ENCODE data around the gene ZFHX3. TPM values are rescaled to one million over a fixed set of nuclear protein-coding genes. Genes with fewer than 3 reads are reported as not detected.

Gene ZFHX3
- polyA plus RNA-seq, 4 donors: 0.45 to 12.8 (median 2.7) TPM

DNA sequence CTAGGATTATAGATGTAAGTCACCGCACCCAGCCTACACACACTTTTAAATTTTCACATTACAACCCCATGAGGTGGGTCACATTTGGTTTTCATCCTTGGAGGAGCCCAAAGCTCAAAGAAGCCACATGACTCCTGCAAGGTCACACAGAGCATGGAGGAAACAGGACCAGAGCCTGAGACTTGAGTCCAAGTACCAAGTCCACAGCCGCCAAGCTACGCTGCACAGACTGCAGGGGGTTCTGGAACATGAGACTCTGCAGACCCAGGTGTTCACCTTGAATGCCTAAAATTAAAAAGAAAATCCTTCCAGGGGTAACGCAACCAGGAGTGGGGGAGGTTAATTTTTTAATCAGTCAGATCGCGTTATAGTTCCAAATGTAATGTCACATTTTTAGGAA is 150.2 kb downstream of the ZFHX3 start:
- no peaks in the 10 kb centered on the region for H3K4me1 ChIP-seq (ENCODE audit: control insufficient read depth in 3 of 3, insufficient read depth in 2 of 3, low read depth in 1 of 3, low read length in 2 of 3)
- FAIRE-seq (no peak), DNase-seq (no peak)
- H3K27me3 ChIP-seq (ENCODE audit: control insufficient read depth in 3 of 3, insufficient read depth in 3 of 3, low read length in 3 of 3): no peaks in the 10 kb centered on the region
- 97 to 98% (median 97%) methylated on average over 6 of the region's 6 CpGs for WGBS, 3 donors
- no peak overlapping the region for H3K27ac ChIP-seq (ENCODE audit: low read depth in 1 of 3, low read length in 2 of 3)
- H3K9me3 ChIP-seq (ENCODE audit: control insufficient read depth in 2 of 2, insufficient read depth in 1 of 2, low read depth in 1 of 2, low read length in 1 of 2): no peaks in the 10 kb centered on the region
- H3K36me3 ChIP-seq (ENCODE audit: control insufficient read depth in 3 of 3, insufficient read depth in 2 of 3, low read depth in 1 of 3, low read length in 3 of 3): peaks cover 0 to 28% (median 0%) of the 10 kb centered on the region in 3 donors
- H3K4me3 ChIP-seq (ENCODE audit: low read depth in 1 of 3, low read length in 3 of 3): no peak overlapping the region

DNA sequence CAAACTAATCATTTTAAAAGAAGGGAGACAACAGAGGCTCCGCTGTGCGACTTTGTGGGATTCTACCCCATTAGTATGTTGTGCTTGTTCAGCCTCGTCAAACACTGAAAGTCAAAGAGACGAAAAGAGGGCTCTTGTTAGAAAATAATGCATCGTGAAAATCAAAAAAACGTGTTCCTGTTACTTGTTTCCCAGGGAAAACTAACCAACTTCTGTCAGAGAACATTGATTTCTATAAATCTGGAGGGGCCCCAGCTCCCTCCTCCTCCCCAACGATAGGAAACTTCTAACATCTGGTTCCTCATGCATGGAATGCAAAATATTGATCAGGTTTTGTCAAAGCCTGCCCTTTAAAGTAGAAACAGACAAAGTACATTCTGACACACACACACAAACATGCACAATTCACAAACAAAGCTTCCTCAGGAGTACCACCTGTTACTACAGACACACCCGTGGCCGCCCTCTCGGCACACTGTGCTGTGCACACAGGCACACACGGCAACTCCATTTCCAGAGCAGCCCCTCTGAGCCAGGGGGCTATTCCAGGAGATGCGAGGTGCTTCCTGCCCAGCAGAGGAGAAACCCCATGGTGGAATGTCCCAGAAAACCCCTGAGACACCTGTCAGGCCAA is 151.3 kb downstream of the ZFHX3 start:
- no peaks in the 10 kb centered on the region for H3K4me1 ChIP-seq (ENCODE audit: control insufficient read depth in 3 of 3, insufficient read depth in 2 of 3, low read depth in 1 of 3, low read length in 2 of 3)
- no peaks in the 10 kb centered on the region for H3K9me3 ChIP-seq (ENCODE audit: control insufficient read depth in 2 of 2, insufficient read depth in 1 of 2, low read depth in 1 of 2, low read length in 1 of 2)
- WGBS, 3 donors: 78 to 87% (median 85%) methylated on average over 12 of the region's 12 CpGs
- FAIRE-seq (no peak), DNase-seq (no peak)
- H3K36me3 ChIP-seq (ENCODE audit: control insufficient read depth in 3 of 3, insufficient read depth in 2 of 3, low read depth in 1 of 3, low read length in 3 of 3): peaks cover 0 to 25% (median 0%) of the 10 kb centered on the region in 3 donors
- H3K27ac ChIP-seq (ENCODE audit: low read depth in 1 of 3, low read length in 2 of 3): no peak overlapping the region
- H3K4me3 ChIP-seq (ENCODE audit: low read depth in 1 of 3, low read length in 3 of 3): no peak overlapping the region
- H3K27me3 ChIP-seq (ENCODE audit: control insufficient read depth in 3 of 3, insufficient read depth in 3 of 3, low read length in 3 of 3): no peaks in the 10 kb centered on the region

GRCh38 chr16:72895951-72896350 is 152.0 kb downstream of the ZFHX3 start:
- no peak for FAIRE-seq
- H3K9me3 ChIP-seq (ENCODE audit: control insufficient read depth in 2 of 2, insufficient read depth in 1 of 2, low read depth in 1 of 2, low read length in 1 of 2): no peaks in the 10 kb centered on the region

GRCh38 chr16:72894293-72895151 is 153.4 kb downstream of the ZFHX3 start:
- FAIRE-seq (no peak), DNase-seq (no peak)
- Histone ChIP-seq H3K9me3 (ENCODE audit: control insufficient read depth in 2 of 2, insufficient read depth in 1 of 2, low read depth in 1 of 2, low read length in 1 of 2) (no peaks in the 10 kb centered on the region), H3K36me3 (ENCODE audit: control insufficient read depth in 3 of 3, insufficient read depth in 2 of 3, low read depth in 1 of 3, low read length in 3 of 3) (peaks cover 0 to 17% (median 0%) of the 10 kb centered on the region in 3 donors), H3K4me1 (ENCODE audit: control insufficient read depth in 3 of 3, insufficient read depth in 2 of 3, low read depth in 1 of 3, low read length in 2 of 3) (no peaks in the 10 kb centered on the region), H3K27ac (ENCODE audit: low read depth in 1 of 3, low read length in 2 of 3) (no peak overlapping the region), H3K4me3 (ENCODE audit: low read depth in 1 of 3, low read length in 3 of 3) (no peak overlapping the region), H3K27me3 (ENCODE audit: control insufficient read depth in 3 of 3, insufficient read depth in 3 of 3, low read length in 3 of 3) (no peaks in the 10 kb centered on the region)
- 82 to 94% (median 89%) methylated on average over 18 of the region's 18 CpGs for WGBS, 3 donors

More at GRCh38 chr16:72895951-72896350, 152.0 kb downstream of the ZFHX3 start:
- no peak for DNase-seq
- 74 to 95% (median 80%) methylated on average over 11 of the region's 11 CpGs for WGBS, 3 donors
- H3K27me3 ChIP-seq (ENCODE audit: control insufficient read depth in 3 of 3, insufficient read depth in 3 of 3, low read length in 3 of 3): no peaks in the 10 kb centered on the region
- no peak overlapping the region for H3K4me3 ChIP-seq (ENCODE audit: low read depth in 1 of 3, low read length in 3 of 3)
- no peaks in the 10 kb centered on the region for H3K4me1 ChIP-seq (ENCODE audit: control insufficient read depth in 3 of 3, insufficient read depth in 2 of 3, low read depth in 1 of 3, low read length in 2 of 3)
- peaks cover 0 to 19% (median 0%) of the 10 kb centered on the region in 3 donors for H3K36me3 ChIP-seq (ENCODE audit: control insufficient read depth in 3 of 3, insufficient read depth in 2 of 3, low read depth in 1 of 3, low read length in 3 of 3)
- H3K27ac ChIP-seq (ENCODE audit: low read depth in 1 of 3, low read length in 2 of 3): no peak overlapping the region

GRCh38 chr16:72891291-72892227 is 156.4 kb downstream of the ZFHX3 start:
- H3K4me1 ChIP-seq (ENCODE audit: control insufficient read depth in 3 of 3, insufficient read depth in 2 of 3, low read depth in 1 of 3, low read length in 2 of 3): no peaks in the 10 kb centered on the region
- DNase-seq: no peak
- no peaks in the 10 kb centered on the region for H3K9me3 ChIP-seq (ENCODE audit: control insufficient read depth in 2 of 2, insufficient read depth in 1 of 2, low read depth in 1 of 2, low read length in 1 of 2)
- H3K4me3 ChIP-seq (ENCODE audit: low read depth in 1 of 3, low read length in 3 of 3): no peak overlapping the region
- no peak for FAIRE-seq
- no peaks in the 10 kb centered on the region for H3K27me3 ChIP-seq (ENCODE audit: control insufficient read depth in 3 of 3, insufficient read depth in 3 of 3, low read length in 3 of 3)
- 73 to 81% (median 77%) methylated on average over 9 of the region's 9 CpGs for WGBS, 3 donors
- peaks cover 0 to 35% (median 0%) of the 10 kb centered on the region in 3 donors for H3K36me3 ChIP-seq (ENCODE audit: control insufficient read depth in 3 of 3, insufficient read depth in 2 of 3, low read depth in 1 of 3, low read length in 3 of 3)
- no peak overlapping the region for H3K27ac ChIP-seq (ENCODE audit: low read depth in 1 of 3, low read length in 2 of 3)

DNA sequence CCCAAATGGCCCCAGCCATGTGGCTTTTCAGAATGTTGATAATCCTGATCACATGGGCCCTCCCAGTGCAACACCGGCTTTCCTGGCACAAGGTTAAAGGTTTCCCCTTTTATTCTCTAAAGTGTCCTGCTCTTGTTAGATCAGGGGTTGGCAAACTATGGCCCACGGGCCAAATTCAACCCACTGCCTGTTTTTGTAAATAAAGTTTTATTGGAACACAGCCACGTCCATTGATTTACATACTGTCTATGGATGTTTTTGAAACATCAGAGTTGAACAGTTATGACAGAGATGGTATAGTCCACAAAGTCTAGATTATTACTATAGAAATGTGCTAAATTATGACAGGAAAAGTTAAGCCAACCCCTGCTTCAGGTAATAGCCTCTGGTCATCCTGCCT is 157.3 kb downstream of the ZFHX3 start:
- FAIRE-seq: no peak
- peaks cover 0 to 40% (median 0%) of the 10 kb centered on the region in 3 donors for H3K36me3 ChIP-seq (ENCODE audit: control insufficient read depth in 3 of 3, insufficient read depth in 2 of 3, low read depth in 1 of 3, low read length in 3 of 3)
- no peaks in the 10 kb centered on the region for H3K9me3 ChIP-seq (ENCODE audit: control insufficient read depth in 2 of 2, insufficient read depth in 1 of 2, low read depth in 1 of 2, low read length in 1 of 2)
- no peak overlapping the region for H3K4me3 ChIP-seq (ENCODE audit: low read depth in 1 of 3, low read length in 3 of 3)
- no peaks in the 10 kb centered on the region for H3K27me3 ChIP-seq (ENCODE audit: control insufficient read depth in 3 of 3, insufficient read depth in 3 of 3, low read length in 3 of 3)
- WGBS, 3 donors: 92 to 94% (median 92%) methylated on average over 3 of the region's 3 CpGs
- H3K27ac ChIP-seq (ENCODE audit: low read depth in 1 of 3, low read length in 2 of 3): no peak overlapping the region
- H3K4me1 ChIP-seq (ENCODE audit: control insufficient read depth in 3 of 3, insufficient read depth in 2 of 3, low read depth in 1 of 3, low read length in 2 of 3): no peaks in the 10 kb centered on the region
- DNase-seq: no peak

GRCh38 chr16:72889616-72890582 is 158.0 kb downstream of the ZFHX3 start:
- DNase-seq: no peak
- no peaks in the 10 kb centered on the region for H3K4me1 ChIP-seq (ENCODE audit: control insufficient read depth in 3 of 3, insufficient read depth in 2 of 3, low read depth in 1 of 3, low read length in 2 of 3)
- H3K27me3 ChIP-seq (ENCODE audit: control insufficient read depth in 3 of 3, insufficient read depth in 3 of 3, low read length in 3 of 3): no peaks in the 10 kb centered on the region
- no peak overlapping the region for H3K4me3 ChIP-seq (ENCODE audit: low read depth in 1 of 3, low read length in 3 of 3)
- no peak for FAIRE-seq
- H3K27ac ChIP-seq (ENCODE audit: low read depth in 1 of 3, low read length in 2 of 3): no peak overlapping the region
- WGBS, 3 donors: 90 to 95% (median 94%) methylated on average over 15 of the region's 15 CpGs
- peaks cover 0 to 44% (median 0%) of the 10 kb centered on the region in 3 donors for H3K36me3 ChIP-seq (ENCODE audit: control insufficient read depth in 3 of 3, insufficient read depth in 2 of 3, low read depth in 1 of 3, low read length in 3 of 3)
- H3K9me3 ChIP-seq (ENCODE audit: control insufficient read depth in 2 of 2, insufficient read depth in 1 of 2, low read depth in 1 of 2, low read length in 1 of 2): no peaks in the 10 kb centered on the region
